ENCODE results near the gene LNPEP. TPM values are rescaled to one million over a fixed set of nuclear protein-coding genes. Genes with fewer than 3 reads are reported as not detected.

Gene LNPEP
- total RNA-seq, 6 donors from 2014 or later: 28.9 to 67.2 (median 42.7) TPM

- Histone ChIP-seq H3K4me1 (peaks cover 0 to 13% (median 5%) of the 10 kb centered on the region in 4 donors), H3K4me3 (no peak overlapping the region), H3K27me3 (no peaks in the 10 kb centered on the region), H3K27ac (no peak overlapping the region), H3K9me3 (no peaks in the 10 kb centered on the region), H3K36me3 (no peaks in the 10 kb centered on the region)
- no peak for TF ChIP-seq POLR2AphosphoS5 (IDR thresholded peaks at IDR 0.05)
- TF ChIP-seq POLR2A (IDR thresholded peaks at IDR 0.05): no peak
- TF ChIP-seq EP300 (IDR thresholded peaks at IDR 0.05): no peak
- TF ChIP-seq, protein P1, sequence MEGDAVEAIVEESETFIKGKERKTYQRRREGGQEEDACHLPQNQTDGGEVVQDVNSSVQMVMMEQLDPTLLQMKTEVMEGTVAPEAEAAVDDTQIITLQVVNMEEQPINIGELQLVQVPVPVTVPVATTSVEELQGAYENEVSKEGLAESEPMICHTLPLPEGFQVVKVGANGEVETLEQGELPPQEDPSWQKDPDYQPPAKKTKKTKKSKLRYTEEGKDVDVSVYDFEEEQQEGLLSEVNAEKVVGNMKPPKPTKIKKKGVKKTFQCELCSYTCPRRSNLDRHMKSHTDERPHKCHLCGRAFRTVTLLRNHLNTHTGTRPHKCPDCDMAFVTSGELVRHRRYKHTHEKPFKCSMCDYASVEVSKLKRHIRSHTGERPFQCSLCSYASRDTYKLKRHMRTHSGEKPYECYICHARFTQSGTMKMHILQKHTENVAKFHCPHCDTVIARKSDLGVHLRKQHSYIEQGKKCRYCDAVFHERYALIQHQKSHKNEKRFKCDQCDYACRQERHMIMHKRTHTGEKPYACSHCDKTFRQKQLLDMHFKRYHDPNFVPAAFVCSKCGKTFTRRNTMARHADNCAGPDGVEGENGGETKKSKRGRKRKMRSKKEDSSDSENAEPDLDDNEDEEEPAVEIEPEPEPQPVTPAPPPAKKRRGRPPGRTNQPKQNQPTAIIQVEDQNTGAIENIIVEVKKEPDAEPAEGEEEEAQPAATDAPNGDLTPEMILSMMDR (IDR thresholded peaks at IDR 0.05): no peak
- DNase-seq (no peak), ATAC-seq (ENCODE audit: low FRiP score in 2 of 2) (no peak)
- 84% methylated on average over 7 of the region's 7 CpGs for WGBS, 2 donors
Observed at GRCh38 chr5:97046270-97046982, 110.5 kb downstream of the LNPEP start.

- DNase-seq: no peak
- Histone ChIP-seq H3K4me1 (peaks cover 0 to 13% (median 5%) of the 10 kb centered on the region in 4 donors), H3K4me3 (no peak overlapping the region), H3K27me3 (no peaks in the 10 kb centered on the region), H3K9me3 (no peaks in the 10 kb centered on the region), H3K27ac (no peak overlapping the region), H3K36me3 (no peaks in the 10 kb centered on the region)
- no peak for ATAC-seq (ENCODE audit: low FRiP score in 2 of 2)
- TF ChIP-seq EP300 (IDR thresholded peaks at IDR 0.05): no peak
- TF ChIP-seq POLR2A (IDR thresholded peaks at IDR 0.05): no peak
- TF ChIP-seq POLR2AphosphoS5 (IDR thresholded peaks at IDR 0.05): no peak
- TF ChIP-seq, protein P1 (IDR thresholded peaks at IDR 0.05): no peak
- 80 to 100% methylated on average over 1 of the region's 1 CpG for WGBS, 2 donors
Observed at GRCh38 chr5:97047076-97047475, 111.2 kb downstream of the LNPEP start.

GRCh38 chr5:97049175-97049574 is 113.3 kb downstream of the LNPEP start:
- DNase-seq: no peak
- H3K4me3 ChIP-seq: no peak overlapping the region
- H3K36me3 ChIP-seq: no peaks in the 10 kb centered on the region
- no peak overlapping the region for H3K27ac ChIP-seq
- ATAC-seq (ENCODE audit: low FRiP score in 2 of 2): peak in 1 of 2 donors; percentile 32
- WGBS, 2 donors: 55 to 65% methylated on average over 7 of the region's 7 CpGs
- TF ChIP-seq, protein P1 (IDR thresholded peaks at IDR 0.05): no peak
- TF ChIP-seq POLR2AphosphoS5 (IDR thresholded peaks at IDR 0.05) (no peak), POLR2A (IDR thresholded peaks at IDR 0.05) (no peak)
- H3K4me1 ChIP-seq: peaks cover 0 to 2% (median 0%) of the 10 kb centered on the region in 4 donors
- H3K9me3 ChIP-seq: no peaks in the 10 kb centered on the region
- no peaks in the 10 kb centered on the region for H3K27me3 ChIP-seq

DNA sequence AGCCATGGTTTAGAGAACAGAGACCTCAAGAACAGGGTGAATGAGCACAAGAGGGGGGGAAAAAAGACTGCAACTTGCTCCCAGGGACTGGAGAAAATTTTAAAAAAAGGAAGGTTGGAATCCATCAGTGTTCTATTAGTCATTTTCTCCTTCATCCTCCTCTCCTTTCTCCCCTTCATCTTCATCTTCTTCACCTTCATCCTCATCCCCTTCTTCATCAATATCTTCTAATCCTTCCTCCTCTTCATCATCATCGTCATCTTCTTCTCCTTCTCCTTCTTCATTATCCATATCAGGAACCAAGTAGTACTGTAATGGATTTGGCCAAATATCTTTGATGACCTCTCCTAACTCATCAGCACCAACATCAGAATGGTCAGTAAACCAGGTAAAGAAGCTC is 120.4 kb downstream of the LNPEP start:
- TF ChIP-seq EP300 (IDR thresholded peaks at IDR 0.05): no peak
- TF ChIP-seq POLR2A (IDR thresholded peaks at IDR 0.05): no peak
- TF ChIP-seq, protein P1 (IDR thresholded peaks at IDR 0.05): no peak
- no peak for TF ChIP-seq POLR2AphosphoS5 (IDR thresholded peaks at IDR 0.05)
- Histone ChIP-seq H3K36me3 (no peaks in the 10 kb centered on the region), H3K27ac (no peak overlapping the region), H3K4me1 (no peaks in the 10 kb centered on the region), H3K9me3 (peaks cover 0 to 4% (median 0%) of the 10 kb centered on the region in 4 donors), H3K27me3 (no peaks in the 10 kb centered on the region), H3K4me3 (no peak overlapping the region)
- ATAC-seq (ENCODE audit: low FRiP score in 2 of 2) (no peak), DNase-seq (no peak)
- 94 to 100% methylated on average over 1 of the region's 1 CpG for WGBS, 2 donors

- no peak for DNase-seq
- H3K4me1 ChIP-seq: no peaks in the 10 kb centered on the region
- H3K9me3 ChIP-seq: peaks cover 0 to 4% (median 0%) of the 10 kb centered on the region in 4 donors
- no peak for ATAC-seq (ENCODE audit: low FRiP score in 2 of 2)
- no peak overlapping the region for H3K4me3 ChIP-seq
- no peak overlapping the region for H3K27ac ChIP-seq
- no peaks in the 10 kb centered on the region for H3K27me3 ChIP-seq
- H3K36me3 ChIP-seq: no peaks in the 10 kb centered on the region
- TF ChIP-seq EP300 (IDR thresholded peaks at IDR 0.05) (no peak), POLR2A (IDR thresholded peaks at IDR 0.05) (no peak), POLR2AphosphoS5 (IDR thresholded peaks at IDR 0.05) (no peak)
- TF ChIP-seq, protein P1 (IDR thresholded peaks at IDR 0.05): no peak
- 83 to 94% methylated on average over 6 to 8 of the region's 8 CpGs for WGBS, 2 donors
Observed at GRCh38 chr5:97062046-97062445, 126.2 kb downstream of the LNPEP start.
